HG02970 (cell line): Measurements from ENCODE around the gene CTNNA2.

Experiments
- ATAC-seq: cut with Tn5 transposase; IDR thresholded peaks from one replicate; pipeline ENCODE4 v1.9.1; 2021; ENCODE audit warnings: mild to moderate bottlenecking, moderate library complexity, moderate number of reproducible peaks; ENCODE audit not compliant: unreplicated experiment, low FRiP score

CTNNA2 gene

DNA sequence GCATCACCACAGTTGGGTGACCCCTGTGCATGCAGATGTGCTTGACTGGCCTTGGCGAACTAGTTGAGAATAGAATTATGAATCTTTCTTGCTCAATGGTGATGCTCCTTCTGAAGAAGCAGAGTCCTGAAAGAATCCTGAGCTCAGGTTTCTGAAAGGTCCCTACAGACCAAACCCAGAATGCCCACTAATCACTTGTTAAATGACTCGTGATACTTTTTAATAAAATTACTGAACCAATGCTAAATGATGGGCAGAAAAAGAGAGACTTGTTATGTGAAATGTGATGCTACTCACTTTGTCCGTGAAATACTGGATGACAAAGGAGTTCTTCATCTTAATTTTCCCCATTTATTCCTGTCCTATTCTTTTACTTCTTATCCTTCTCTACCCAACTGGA is 1055.2 kb downstream of the CTNNA2 start:
- no peak for ATAC-seq

GRCh38 chr2:80573167-80573566 is 1060.3 kb downstream of the CTNNA2 start:
- ATAC-seq = no peak

GRCh38 chr2:80573950-80574349 is 1061.1 kb downstream of the CTNNA2 start:
- no peak for ATAC-seq

GRCh38 chr2:80579756-80580155 is 1066.9 kb downstream of the CTNNA2 start:
- no peak for ATAC-seq

DNA sequence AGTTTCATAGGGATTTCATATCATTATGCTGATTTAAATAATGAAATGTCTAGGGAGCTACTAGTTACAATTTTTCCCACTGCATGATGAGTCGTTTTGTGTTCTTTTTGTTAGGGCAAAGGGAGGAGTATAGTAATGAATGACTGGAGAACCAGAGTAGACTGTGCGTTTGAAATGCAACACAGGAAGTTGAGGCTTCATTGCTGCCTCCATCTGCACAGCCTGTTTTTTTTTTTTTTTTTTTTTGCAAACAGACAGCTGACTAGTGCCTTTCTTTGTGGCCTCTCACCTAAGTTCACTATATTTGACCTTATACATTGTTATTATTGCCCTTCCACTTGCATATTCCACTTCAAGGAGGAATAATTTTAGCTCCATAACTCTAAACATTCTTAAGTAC is 1078.4 kb downstream of the CTNNA2 start:
- ATAC-seq = no peak

GRCh38 chr2:80592106-80592505 is 1079.3 kb downstream of the CTNNA2 start:
- ATAC-seq = no peak

- no peak for ATAC-seq
Observed at GRCh38 chr2:80610108-80610507, 1097.3 kb downstream of the CTNNA2 start.

DNA sequence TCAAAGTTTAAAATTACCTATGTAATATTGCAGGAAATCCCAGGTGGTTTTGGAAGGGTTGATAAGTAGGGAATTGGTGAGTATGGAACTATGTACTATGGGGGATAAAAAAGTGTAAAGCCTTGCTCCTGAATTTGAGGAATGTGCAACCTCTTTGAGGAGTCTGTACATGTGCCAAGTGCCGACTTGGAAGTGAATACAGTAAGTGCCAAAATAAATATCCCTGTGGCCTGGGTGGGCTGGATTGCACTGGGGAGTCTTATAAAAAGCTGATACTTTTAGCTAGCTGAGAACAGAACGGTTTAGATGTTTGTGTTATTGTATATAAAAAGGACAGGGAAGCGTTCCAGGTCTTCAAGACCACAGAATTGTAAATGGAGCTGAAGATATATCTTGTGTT is 1108.8 kb downstream of the CTNNA2 start:
- ATAC-seq = no peak

- no peak for ATAC-seq
Observed at GRCh38 chr2:80624062-80624461, 1111.2 kb downstream of the CTNNA2 start.

GRCh38 chr2:80634590-80634989 is 1121.7 kb downstream of the CTNNA2 start:
- ATAC-seq = no peak

GRCh38 chr2:80638783-80639182 is 1125.9 kb downstream of the CTNNA2 start:
- no peak for ATAC-seq

- no peak for ATAC-seq
Observed at GRCh38 chr2:80642465-80642864, 1129.6 kb downstream of the CTNNA2 start.

DNA sequence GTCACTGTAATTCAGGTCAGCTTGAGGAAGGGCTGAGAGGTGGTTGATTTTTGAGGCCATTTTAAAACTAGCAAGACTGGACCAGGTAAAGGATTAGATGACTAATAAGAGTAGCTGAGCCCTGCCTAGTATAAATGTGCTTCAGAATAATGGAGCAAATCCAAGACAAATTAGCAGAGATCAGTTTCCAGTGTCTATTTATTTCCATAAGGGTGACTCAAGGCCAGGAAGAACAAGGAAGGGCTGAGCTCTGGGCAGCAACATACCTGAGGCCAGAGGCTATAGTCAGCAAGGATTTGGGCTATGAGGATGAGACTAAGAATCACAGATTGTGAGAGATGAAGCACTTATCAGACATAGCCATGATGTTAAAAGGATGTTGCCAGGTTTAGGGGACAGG is 1130.7 kb downstream of the CTNNA2 start:
- no peak for ATAC-seq

- no peak for ATAC-seq
Observed at GRCh38 chr2:80651435-80651834, 1138.6 kb downstream of the CTNNA2 start.

DNA sequence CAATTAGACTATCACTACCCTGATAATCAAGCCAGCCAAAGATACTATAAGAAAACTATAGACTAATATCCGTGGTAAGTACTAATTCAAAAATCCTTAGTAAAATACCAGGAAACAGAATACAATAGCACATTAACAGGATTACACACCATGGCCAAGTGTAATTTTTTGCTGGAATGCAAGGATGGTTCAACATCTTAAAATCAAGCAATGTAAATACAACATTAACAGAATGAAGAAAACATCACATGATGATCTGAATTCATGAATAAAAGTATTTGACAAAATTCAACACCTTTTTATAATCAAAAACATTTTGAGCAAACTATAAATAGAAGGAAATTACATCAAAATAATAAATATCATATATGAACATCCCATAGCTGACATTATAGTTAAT is 1142.4 kb downstream of the CTNNA2 start:
- no peak for ATAC-seq

DNA sequence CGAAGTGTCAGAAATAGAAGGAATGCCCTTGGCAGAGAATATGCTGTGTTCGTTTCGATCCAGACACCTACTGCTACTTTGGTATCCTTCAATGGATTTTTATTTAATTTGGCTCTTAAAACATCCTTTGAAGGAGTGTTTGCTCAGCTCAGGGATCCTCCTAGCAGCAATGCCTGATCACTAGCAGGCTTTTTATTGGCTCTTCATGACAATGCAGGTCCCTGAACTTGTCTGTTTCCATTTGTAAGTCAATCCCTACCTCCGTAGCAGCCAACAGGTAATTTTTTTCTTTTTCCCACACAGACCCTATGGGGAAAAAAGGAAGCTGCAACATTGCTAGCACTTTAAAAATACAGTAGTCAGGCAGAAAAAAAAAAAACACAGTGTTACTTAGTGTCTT is 1157.9 kb downstream of the CTNNA2 start:
- ATAC-seq = no peak

- no peak for ATAC-seq
Observed at GRCh38 chr2:80687524-80687923, 1174.7 kb downstream of the CTNNA2 start.

DNA sequence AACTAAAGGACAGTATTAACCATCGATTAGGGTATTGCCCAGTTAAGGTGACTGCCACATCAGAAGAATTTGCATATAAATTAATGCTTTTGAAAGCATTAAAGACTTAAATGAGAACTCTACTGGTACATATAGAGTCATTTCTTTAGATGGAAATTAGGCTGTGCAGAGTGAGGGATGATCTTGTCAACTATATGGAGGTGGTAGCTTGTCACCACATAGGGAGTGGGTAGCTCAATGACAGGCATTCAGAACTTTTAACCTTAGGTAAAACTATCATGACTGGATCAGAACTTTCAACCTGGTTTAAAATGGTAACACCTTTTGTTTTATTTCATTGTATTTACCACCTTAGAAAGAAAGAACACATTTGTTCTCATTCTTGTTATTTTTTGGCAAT is 1176.3 kb downstream of the CTNNA2 start:
- no peak for ATAC-seq
